HG02588 (cell line): ENCODE data around the gene RHEX.
"Not testable (repeated sequence)": the region's sequence is repeated elsewhere in the genome, so short reads cannot be mapped to it uniquely, and the experiment has no call there.

ENCODE experiments used
- ATAC-seq: cut with Tn5 transposase; IDR thresholded peaks from one replicate; pipeline ENCODE4 v1.9.1; 2021; ENCODE audit warnings: mild to moderate bottlenecking, moderate library complexity; ENCODE audit not compliant: unreplicated experiment

The RHEX gene

DNA sequence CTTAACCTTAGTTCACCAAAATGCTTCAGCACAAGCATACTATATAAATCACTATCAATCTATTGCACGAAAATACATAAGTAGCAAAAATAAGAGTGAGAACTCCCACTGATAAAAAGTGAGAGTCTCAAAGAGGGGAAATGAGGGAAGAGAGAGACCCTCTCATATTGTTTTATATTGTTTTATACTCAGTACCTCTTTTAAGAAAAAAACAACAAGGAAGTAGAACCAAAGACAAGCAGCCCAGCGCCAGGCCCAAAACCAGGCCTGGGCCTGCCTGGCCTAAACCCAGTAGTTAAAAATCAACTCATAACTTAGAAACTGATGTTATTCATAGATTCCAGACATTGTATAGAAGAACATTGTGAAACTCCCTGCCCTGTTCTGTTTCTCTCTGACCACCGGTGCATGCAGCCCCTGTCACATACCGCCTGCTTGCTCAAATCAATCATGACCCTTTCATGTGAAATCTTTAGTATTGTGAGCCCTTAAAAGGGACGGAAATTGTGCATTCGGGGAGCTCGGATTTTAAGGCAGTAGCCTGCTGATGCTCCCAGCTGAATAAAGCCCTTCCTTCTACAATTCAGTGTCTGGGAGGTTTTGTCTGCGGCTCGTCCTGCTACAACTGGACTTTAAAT lies 5.4 kb downstream of the RHEX start:
- ATAC-seq: not testable (repeated sequence)

DNA sequence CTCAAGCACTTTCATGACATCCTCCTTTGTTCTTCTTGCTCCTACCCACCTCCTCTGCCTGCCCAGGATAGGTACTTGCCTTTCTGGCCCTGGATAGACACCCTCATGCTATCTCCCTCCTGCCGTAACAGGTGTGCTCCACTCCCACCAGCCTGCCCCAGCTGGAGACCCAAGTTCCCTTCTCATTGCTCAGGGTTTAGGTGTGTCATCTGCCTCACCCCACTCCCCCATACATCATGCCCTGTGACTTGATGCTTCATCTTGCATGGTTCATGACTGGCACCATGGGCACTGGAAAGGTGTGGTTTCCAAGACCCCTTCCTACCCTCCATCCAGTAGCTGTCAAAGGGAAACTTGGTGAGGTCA lies 5.9 kb downstream of the RHEX start:
- ATAC-seq: no peak

DNA sequence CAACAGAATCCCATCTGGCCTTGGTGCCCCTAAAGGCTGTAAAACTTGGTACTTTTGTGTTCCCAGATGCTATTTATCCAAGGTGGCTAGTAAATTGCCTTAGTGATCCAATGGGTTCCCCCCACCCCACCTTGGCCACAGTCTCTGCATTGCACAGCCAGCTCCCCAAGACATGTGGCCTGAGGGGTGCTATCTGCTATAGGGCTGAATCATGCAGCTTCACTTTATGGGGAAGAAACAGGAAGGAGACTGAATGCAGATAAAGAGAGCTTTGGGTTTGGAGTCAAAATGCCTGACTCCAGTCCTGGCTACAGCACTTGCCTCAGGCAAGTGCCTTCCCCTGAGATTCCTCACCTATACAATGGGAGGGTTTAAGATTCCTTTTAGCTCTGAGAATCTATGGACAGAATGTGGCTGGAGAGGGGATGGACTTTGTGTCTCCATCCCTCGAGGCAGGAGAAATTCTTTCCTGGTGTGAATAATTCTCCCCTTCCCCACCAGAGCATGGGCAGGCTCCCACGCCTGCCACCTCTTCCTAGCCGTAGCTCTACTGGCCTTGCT lies 6.5 kb downstream of the RHEX start:
- ATAC-seq: no peak

DNA sequence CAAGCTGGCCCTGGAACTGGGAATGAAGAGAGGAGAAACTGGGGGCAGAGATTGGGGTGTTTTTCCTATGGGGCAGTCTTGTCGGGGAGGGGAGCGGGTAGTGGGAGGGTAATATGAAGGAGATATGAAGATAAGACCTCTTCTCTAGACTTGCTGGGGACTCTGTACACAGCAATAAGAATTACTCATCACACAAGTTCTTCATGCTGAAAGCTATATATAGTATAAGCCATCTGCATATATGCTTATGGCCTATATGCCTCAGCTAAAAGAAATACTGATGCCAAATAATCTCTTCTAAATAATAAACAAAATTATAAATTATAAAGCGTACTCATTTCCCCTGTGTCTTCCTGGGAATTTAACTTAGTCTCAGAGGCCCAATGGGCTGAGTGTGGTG lies 7.9 kb downstream of the RHEX start:
- ATAC-seq: no peak

DNA sequence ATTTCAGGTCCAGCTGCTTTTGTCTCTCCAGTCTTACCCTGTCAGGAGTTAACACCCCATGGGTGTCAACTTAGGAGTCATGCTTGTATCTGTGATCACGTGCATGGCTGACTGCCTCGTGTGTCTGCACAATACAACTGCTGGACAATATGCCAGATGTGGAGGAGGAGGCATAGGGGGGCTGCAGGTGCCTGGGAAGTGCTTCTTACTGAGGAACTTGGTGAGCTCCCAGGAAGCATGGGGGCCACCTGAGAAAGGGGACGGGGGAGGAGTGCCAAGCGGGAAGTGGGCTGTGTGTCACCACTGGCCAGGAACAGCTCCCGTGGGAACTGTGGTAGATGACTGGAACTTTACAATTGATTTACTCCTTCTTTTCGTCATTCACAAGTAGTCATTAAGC lies 9.5 kb downstream of the RHEX start:
- ATAC-seq: no peak

DNA sequence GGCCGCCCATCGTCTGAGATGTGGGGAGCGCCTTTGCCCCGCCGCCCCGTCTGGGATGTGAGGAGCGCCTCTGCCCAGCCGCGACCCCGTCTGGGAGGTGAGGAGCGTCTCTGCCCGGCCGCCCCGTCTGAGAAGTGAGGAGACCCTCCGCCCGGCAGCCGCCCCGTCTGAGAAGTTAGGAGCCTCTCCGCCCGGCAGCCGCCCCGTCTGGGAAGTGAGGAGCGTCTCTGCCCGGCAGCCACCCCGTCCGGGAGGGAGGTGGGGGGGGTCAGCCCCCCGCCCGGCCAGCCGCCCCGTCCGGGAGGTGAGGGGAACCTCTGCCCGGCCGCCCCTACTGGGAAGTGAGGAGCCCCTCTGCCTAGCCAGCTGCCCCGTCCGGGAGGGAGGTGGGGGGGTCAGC lies 11.0 kb downstream of the RHEX start:
- ATAC-seq: not testable (repeated sequence)

DNA sequence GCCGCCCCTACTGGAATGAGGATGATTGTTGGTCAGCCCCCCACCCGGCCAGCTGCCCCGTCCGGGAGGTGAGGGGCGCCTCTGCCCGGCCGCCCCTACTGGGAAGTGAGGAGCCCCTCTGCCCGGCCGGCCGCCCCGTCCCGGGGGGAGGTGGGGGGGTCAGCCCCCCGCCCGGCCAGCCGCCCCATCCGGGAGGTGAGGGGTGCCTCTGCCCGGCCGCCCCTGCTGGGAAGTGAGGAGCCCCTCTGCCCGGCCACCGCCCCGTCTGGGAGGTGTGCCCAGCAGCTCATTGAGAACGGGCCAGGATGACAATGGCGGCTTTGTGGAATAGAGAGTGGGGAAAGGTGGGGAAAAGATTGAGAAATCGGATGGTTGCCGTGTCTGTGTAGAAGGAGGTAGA lies 11.5 kb downstream of the RHEX start:
- not testable (repeated sequence) for ATAC-seq

DNA sequence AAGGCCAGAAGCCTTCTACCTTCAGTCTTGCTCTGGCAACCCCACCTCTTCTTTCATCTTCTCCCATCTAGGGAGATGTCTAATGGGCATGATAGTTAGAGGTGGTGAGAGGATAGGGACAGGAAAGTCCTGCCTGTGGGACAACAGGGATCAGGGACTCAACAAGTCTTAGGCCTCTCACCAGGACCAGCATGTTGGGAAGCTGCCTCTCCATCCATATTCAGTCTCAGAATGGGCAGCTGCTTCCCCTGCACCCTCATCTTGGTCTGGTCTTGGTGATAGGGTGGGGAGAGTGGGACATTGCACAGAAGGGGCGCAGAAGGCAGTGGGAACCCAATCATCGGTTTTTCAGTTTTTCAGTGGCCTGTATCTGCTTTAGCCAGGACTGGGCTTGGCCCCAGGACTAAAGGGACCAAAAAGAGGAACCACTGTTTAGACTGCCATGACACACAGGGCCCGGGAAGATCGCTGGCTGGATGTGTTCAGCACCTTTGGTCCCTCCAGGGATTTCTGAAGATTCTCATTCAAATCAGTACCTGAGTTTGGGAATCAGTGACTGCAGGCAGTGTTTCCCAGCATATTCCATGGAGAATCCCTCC lies 12.7 kb downstream of the RHEX start:
- ATAC-seq: no peak

DNA sequence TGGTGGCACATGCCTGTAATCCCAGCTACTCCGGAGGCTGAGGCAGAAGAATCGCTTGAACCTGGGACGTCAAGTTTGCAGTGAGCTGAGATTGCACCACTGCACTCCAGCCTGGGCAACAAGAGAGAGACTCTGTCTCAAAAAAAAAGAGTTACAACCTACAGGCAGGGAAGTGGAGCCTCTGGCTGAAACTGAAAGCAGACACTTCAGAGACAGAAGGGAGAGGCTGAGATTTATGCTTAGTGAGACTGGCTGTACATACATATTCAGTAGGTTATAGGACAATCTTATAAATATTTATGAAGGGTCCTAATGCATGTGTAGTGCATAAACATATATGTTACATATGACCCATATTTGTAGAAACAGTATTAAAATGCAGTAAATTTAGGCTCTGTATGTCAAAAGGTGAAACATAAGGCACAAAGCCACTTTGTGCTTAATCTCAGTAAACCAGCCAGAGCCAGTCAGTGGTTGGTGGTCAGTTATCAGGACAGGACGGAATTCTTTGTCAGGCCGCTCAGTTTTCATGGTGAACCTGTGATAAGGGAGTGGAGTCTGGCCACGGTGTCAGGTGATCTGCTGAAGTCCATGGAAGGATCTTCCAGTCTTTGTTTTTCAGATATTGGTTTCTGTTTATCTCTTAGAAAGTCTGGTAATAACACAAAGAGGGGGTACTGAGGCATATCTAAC lies 13.7 kb downstream of the RHEX start:
- peak; percentile 88 for ATAC-seq

DNA sequence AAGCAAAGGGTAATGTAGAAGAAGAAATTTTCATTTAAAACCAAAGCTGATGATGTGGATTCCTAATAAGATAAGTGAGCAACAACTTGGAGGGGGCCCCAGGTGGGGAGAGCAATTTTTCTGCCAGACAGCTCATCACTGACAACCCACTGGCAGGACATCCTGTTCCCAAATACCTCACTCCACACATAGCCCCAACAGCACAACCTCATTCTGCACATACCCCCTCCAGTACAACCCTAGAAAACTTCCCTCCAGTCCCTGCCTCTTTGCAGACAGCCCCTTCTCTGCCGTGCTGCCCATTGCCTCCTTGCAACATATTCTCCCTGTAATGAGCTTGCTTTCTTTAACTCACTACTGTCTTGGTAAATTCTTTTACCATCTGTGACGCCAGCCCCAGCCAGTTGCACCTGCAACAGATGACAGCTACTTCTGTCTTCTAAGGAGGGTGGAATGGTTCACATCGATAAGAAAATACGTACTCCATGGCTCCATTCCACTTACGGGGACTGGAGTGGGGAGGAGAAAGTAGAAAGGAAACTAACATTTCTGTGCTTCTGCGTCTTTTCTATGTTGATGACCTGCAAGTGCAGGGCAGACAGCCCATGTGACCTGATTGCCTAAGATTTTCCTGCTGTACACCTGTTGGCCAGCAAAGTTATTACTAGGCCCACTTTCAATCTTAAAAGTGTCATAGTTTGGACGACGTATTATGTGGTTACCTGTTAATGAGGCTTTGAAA lies 14.7 kb downstream of the RHEX start:
- no peak for ATAC-seq

DNA sequence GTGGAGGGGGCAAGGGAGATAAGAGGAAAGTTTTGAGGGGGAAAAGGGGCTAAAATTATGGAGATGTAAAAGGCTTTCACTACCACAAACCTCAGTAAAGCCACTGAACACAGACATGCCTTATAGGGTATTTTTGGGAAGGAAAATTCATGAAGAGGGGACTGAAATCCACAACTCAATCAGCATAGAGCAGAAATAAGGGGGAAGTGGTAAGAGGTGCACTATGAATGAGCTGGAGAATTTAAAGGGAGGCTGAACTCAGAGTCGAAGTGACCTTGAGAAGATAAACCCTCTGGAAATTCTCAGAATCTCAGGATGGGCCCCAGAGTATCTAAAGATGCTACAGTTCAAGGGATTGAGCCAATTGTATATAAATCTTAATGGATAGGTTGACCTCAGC lies 15.3 kb downstream of the RHEX start:
- no peak for ATAC-seq

DNA sequence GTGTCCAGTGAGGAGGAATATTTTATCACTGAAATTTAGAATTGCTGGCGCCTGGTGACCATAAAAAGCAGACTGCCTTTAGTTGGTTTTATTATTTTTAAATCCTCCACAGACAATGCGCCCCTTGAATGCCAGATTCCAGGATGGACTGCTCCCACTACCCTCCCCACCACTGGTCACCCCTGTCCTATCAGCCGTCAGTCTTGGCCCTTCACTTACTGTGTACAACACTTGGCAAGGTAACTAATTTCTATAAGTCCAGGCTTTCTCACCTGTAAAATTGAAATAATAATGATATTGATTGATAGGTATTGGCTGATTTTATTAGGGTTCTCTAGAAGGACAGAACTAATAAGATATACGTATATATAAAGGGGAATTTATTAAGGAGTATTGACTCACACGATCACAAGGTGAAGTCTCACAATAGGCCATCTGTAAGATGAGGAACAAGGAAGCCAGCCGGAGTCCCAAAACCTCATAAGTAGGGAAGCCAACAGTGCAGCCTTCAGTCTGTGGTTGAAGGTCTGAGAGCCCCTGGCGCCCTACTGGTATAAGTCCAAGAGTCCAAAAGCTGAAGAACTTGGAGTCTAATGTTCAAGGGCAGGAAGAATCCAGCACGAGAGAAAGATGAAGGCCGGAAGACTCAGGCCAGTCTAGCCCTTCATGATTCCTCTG lies 17.8 kb downstream of the RHEX start:
- ATAC-seq: no peak

DNA sequence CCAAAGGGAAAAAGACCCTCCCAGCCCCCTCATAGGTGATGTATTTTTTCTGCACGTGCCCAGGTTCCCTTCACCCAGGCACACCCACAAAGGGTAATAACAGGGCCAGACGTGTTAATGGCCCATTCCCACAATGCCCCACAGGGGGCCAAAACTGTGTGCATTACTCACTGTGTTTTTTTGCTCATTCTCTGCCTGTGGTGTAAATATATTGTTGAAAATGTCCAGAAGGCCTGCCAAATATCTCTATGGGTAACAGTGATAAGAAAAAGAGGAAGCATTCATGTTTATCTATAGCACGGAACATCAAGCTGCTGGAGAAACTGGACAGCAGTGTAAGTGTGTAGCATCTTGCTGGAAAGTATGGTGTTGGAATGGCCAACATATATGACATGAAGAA lies 21.9 kb downstream of the RHEX start:
- ATAC-seq: no peak

DNA sequence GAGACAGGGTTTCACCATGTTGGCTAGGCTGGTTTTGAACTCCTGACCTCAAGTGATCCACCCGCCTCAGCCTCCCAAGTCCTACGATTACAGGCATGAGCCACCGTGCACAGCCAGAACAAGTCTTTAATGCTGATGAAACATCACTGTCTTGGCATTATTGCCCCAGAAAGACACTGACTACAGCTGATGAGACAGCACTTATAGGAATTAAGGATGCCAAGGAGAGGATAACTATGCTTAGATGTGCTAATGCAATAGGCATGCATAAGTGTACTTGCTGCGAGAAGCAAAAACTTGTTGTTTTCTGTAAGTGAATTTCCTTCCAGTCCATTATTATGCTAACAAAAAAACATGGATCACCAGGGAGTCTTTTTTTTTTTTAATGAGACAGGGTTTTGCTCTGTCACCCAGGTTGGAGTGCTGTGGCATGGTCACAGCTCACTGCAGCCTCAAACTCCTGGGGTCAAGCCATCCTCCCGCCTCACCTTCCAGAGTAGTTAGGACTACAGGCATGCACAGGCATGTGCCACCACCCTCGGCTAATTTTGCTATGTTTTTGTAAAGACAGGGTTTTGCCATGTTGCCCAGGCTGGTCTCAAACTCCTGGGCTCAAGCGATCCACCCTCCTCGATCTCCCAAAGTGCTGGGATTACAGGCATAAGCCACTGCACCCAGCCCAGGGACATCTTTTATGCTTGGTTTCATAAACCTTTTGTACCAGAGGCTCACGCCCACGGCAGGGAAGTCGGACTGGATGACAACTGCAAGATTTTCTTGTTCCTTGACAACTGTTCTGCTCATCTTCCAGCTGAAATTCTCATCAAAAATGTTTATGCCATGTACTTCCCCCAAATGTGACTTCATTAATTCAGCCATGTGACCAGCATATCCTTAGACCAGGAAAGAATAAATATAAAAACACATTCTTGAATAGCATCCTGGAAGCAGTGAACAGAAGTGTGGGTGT lies 23.1 kb downstream of the RHEX start:
- ATAC-seq: no peak

DNA sequence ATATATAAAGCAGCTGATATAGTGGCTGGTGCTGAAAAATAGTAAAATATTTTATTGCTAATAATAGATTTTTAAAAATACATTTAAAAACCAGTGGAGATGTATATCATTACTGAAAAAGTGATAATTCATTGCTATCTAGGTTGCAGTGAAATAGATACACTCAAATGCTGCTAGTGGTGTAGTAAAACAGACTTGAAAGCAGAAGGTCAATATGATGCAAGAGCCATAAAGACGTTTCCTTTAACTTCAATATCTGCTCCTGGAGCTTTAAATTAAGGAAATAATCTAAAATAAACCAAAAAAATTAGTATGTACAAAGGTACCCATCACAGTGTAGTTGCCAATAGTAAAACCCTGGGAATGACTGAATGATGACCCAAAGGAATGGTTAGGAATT lies 26.2 kb downstream of the RHEX start:
- ATAC-seq: no peak

DNA sequence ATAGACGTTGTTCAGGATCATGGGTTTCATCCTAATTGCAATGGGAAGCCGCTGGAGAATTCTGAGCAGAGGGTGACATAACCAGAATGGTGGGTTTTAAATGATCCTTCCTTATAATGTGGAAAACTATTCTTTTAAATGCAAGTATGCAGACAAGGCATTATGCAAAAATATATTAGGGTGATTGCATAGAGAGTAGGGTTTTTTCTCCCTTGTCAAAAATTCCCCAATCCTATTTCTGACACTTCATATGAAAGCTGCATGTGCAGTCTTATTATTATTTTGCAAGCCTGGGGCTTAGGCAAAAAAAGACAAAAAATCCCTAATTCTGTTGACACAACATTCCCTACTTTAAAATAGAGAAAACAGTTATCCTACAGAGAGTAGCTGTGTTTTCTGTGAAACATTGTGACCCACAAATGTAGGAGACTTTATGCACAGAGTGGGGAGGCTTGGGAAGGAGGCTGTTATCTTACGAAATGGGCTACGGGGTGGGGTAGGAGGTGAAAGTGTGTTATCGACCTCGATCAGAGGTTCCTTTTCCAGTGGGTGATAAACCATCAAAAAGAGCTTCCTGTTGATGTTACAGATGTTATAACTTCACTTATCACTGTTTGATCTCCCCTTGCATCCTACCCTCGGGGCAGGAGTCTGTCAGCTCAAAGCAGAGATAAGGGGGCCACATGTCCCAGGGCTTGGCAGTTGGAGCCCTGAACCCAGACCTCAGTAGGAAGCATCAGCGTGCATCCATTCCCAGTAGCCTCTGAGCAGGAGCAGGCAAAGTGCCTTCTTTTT lies 27.2 kb downstream of the RHEX start:
- no peak for ATAC-seq

DNA sequence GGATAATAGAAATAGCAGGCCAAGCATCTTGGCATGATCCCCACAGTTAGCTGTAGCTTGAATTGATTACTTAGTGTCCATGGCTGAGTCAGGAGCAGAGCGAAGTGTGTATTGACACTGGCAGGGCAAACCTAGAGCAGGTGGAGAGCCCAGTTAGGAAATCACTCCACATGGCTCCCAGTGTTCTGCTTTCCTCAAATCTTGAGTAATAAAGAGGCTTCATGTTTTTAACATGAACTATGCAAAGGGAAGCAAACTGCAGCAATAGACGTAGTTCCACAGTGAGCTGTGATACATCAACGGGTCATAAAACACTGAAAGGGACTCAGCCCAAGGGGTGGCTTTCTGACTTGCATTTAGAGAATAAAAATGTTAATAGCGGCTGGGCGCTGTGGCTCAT lies 28.9 kb downstream of the RHEX start:
- no peak for ATAC-seq

DNA sequence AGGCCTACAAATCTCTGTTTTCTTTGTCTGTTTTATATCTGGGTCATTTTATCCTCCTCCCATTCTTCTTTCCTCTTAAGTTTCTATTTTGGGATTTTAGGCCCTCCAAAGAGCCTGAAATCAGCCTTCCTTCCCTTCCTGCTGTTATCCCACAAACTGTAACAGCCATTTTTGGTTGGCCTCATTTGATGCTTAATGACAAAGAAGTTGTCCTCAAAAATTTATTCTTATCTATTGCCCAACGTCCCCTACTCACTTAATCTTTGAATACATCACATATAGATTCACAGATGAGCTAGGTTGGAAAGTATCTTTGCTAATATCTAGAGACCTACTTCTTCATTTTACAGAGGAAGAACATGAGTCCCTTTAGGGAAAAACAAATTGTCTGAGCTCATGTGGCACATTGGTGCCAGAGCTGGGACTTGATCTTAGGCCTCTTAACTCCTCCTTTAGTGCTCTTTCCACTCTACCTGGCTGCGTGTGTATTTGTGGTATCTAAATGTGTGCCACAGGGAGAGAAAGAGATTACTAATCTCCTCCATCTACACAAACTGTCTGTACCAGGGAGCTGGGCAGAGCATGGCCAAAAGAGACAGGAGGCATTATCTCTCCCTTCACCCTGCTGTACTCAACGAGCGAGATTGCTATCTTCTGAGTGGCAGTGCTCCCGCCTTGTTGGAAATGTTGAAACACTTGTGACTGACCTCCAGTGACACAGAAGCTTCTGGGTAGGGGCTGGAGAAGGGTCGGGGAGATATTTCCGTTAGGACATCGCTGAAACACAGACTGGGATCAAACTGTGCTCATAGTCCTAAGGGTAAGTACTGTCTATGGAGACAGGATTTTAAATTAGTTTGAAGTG lies 30.1 kb downstream of the RHEX start:
- no peak for ATAC-seq
